Measurements from ENCODE around the gene DCAF8.
"Not testable (repeated sequence)": the region's sequence is repeated elsewhere in the genome, so short reads cannot be mapped to it uniquely, and the experiment has no call there.

DCAF8 gene

DNA sequence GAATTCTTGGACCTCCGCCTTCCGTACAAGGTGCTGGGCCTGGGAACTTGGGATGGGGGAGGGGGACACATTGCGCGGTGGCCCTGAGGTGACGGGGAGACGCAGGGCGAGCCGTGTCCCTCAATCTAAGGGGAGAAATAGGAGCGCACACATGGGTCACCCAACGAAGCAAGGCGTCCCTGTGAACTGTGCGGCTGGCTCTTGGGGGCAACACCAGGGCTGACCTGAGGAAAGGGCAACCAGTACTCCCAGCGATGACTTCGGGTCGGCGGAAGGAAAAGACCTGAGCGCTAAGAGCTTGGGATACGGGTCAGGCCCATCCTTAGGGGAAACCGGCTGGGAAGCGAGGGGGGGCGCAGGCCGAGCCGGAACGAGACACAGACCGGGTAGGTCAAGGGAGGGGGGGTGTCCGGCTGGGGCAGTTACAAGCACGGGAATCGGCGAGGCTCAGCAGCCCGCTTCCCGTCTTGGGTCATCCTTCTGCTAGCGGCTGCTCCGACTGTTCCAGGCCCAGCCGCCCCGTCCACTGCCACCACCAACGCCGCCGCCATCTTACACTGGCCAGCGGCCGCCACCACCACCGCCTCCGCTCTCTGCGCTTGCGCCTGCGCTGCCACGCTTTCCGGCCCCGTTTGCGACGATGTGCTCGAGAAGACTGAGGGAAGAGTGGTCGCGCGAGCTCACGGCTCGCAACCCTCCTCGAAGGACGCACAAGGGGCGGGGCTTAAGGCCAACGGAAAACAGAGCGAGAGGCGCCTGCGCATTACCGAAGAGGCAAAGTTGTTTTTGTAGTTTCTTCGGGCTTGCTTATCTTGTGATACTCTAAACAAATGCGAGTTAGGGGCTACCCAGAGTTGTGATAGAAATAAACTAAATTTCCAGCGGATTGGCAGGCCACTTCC is at the start of gene DCAF8:
Gene DCAF8 (minus strand): TSS at position 657 of the 902 bp plus-strand sequence. CDS start 18,541 bp downstream, outside the sequence.
- DNase-seq (ENCODE audit: low read depth in 2 of 2) = peak; percentile 92 to 94

DNA sequence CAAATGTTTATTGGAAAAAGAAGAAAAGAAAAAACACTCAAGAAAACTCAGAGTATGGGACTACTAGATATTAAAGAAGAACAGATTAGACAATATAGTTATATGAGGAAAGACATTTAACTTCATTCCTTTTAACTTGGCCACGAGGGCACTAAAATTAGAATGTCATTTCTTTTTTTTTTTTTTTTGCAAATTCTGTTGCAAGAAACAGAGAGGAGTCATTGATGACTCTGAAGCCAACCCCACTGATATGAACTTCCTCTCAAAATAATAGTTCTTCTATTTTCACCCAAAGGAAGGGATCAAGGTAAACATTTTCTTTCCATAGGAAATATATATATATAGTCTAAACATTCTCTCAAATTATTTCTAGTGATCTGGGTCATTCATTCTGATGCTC is 47.2 kb upstream of the DCAF8 start:
- no peak for DNase-seq (ENCODE audit: low read depth in 2 of 2)

DNA sequence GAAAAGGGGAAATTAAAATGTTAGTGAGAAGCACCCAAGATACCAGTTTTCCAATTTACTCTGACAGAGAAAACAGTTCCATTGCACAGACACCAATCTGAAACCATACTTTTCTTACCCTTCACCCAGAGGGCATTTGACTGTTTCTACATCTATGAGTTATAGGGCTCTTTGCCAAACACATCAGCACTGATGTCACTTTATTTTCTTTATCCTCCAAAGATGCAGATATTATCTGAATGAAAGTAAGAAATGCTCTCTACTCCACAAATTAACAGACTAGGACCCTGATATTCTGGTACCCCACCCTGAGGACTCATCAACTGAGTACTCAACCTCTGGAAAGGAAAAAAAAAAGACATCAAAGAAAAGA is 46.8 kb upstream of the DCAF8 start:
- no peak for DNase-seq (ENCODE audit: low read depth in 2 of 2)

DNA sequence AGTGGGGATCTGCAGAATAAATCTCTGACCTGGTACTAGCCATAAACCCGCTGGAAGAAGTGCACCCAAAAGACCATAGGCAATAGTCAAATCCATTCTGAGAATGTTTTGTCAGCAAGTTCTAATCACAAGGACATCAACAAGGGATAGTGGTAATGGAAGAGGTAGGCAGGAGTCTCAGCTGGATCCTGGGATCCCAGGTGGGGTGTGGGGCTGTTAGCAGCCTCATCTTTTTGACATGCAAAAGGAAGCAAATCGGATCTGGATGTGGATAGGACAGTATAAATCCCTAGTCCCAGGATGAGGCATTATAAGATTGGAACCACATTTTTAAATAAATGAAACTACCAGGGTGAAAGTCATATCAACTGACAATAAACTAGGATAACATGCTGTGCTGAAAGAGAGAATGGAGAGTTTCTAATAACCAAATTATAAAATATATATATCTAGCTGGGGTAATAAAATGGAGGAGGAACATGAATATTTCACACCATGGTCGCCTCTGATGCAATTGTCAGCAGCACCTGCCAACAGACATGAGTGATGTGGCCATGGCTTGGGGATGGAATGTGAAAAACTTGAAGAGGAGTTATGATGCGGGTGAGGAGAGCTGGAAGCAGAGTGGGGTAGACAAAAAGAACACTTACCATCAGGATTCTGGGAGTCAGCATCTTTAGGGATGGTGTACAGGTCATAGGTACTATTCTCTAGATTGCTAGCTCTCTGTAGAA is 46.3 kb upstream of the DCAF8 start:
- no peak for DNase-seq (ENCODE audit: low read depth in 2 of 2)

DNA sequence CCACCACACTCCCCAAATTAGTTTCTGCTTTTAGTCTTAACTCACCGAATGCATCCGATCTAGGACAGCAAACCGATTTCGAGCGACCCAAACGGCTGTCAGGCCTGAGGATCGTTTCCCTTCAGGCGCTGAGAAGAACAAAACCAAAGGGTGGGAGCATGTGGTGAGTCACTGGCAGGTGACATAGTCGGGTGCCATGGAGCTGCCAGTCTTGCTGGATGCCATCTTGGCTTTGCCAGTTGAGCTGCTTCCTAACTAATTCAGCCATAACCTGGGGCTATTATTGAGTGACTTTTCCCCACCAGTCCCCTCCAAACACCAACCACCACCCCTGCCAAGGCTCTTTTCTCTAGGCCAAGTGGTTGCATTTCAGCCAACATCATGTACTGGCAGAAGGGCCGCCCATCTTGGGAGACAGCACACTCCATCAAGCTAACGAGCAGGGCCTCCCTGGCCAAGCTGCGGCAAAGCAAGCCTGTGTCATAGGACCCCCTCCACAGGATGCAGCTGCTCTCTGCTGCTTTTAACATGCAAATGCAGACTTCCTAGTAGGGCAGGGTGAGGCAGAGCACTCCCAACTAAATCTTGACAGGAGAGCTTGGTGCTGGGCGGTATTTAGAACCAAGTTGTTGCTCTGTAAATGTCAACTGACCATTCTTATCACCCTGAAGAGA is 44.9 kb upstream of the DCAF8 start:
- no peak for DNase-seq (ENCODE audit: low read depth in 2 of 2)

DNA sequence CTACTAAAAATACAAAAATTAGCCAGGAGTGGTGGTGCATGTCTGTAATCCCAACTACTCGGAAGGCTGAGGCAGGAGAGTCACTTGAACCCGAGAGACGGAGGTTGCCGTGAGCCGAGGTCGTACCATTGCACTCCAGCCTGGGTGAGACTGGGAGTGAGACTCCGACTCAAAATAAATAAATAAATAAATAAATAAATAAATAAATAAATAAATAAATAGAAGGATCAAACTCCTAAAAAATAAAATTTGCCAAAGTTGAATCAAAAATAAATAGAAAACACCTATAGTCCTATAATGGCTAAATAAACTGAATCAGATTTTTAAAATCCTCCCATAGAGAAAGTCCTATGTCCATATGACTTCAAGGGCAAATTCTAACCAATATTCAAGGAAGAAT is 37.8 kb upstream of the DCAF8 start:
- DNase-seq (ENCODE audit: low read depth in 2 of 2) = no peak

DNA sequence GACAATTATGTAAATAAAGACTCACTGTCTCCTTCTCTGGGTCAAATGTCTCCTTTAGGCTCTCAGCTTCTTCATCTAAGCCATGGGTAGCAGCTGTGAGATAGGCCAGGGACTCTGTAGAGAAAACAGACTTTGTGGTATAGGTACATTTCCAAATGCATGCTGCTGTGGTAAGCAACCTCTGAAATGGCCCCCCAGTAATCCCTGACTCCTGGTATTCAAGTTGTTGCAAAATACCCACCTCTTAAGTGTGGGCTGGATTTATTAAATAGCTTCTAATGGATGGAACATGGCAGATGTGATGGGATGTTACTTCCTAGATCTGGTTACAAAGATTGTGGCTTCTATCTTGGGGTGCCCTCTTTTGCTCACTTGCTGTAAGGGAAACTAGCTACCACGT is 33.7 kb upstream of the DCAF8 start:
- DNase-seq (ENCODE audit: low read depth in 2 of 2) = no peak

DNA sequence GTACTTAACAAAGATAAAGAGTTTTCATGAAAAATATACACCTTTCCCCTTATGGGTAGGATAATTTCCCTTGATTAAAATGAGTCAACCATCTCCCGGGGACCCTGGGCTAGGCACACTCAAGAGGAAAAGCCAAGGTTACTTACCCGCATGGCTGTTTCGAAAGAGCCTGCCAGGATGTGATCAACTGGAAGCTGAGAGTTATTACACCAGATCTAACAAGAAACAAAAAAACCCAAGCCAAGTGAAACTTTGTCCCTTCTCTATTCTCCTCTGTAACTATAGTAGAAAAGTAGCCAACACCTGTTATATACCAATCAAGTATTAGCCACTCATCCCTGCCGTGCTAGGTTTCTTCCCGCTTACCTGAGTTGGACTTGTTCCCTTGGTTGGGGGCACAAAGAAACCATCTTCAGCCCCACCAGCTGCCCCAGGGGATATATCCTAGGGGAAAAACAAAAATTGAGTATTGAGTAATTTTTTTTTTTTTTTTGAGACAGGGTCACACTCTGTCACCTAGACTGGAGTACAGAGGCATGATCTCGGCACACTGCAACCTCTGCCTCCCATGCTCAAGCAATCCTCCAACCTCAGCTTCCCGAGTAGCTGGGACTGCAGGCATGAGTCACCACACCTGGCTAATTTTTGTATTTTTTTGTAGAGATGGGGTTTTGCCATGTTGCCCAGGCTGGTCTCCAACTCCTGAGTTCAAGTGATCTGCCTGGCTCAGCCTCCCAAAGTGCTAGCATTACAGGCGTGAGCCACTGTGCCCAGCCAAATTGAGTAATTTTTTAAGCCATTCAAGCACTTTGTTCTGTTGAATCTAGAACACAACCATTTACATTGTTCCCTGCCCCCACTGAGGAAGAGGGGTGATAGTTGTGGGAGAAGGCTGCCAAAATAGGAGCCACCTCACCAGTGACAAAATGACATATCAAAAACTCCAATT is 30.9 kb upstream of the DCAF8 start:
- DNase-seq (ENCODE audit: low read depth in 2 of 2) = no peak

DNA sequence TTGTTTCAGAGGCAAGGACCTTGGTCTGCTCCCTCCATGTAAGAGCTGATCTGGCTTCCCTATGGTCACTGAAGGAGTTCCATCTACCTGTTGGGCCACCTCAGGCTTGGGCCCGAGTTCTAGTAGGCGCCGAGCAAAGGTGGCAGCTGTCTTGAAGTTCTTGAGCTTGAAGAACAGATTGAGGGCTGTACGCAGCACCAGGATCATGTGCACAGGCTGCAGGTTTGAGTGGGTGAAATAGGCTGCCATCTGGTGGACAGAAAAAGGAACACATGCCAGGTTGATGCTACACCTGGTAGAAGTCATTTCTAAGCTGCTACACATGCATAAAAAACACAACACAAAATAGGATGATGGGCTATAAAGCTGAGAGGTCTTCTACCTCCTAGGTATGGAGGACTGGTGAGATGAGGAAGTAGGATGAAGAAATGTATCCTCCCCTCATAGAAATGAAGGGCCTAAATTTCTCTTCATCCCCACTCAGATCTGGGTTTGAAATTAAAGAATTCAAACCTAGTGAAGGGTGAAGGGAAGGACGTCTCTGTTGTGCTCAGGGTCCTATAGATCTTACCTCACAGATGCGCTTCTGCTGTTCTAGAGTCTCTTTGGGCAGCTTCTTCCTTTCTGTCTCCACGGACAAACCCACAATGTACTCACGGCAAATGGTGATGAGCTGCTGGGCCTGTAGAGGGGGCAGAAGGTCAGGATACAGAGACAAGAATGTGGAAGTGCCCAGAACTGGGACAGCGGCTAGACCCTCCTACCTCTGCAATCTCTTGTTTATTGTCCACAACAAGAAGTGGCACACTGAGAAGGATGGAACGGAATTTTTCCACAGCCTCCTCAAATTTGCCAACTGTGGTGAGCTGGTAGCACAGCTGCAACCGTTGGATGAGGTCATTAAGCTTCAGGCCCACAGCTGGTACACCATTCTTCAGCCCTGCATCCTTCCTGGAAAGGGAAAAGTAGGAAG is 29.2 kb upstream of the DCAF8 start:
- peak; percentile 35 to 39 for DNase-seq (ENCODE audit: low read depth in 2 of 2)

DNA sequence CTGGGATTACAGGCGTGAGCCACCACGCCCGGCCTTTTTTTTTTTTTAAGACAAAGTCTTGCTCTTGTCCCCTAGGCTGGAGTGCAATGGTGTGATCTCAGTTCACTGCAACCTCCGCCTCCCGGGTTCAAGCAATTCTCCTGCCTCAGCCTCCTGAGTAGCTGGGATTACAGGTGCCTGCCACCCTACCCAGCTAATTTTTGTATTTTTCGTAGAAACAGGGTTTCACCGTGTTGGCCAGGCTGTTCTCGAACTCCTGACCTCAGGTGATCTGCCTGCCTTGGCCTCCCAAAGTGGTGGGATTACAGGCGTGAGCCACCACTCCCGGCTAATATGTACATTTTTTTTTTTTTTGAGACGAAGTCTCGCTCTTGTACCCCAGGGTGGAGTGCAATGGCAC is 25.4 kb upstream of the DCAF8 start:
- DNase-seq (ENCODE audit: low read depth in 2 of 2) = not testable (repeated sequence)

DNA sequence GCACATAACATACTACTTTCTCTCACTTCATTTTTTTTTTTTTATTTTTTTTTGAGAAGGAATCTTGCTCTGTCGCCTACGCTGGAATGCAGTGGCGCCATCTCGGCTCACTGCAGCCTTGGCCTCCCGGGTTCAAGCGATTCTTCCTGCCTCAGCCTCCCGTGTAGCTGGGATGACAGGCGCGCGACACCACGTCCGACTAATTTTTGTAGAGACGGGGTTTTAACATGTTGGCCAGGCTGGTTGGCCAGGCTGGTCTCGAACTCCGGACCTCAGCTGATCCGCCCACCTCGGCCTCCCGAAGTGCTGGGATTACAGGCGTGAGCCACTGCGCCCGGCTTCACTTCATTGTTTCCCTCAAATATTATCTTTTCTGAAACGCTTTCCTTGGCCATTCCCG is 23.2 kb upstream of the DCAF8 start:
- no peak for DNase-seq (ENCODE audit: low read depth in 2 of 2)

DNA sequence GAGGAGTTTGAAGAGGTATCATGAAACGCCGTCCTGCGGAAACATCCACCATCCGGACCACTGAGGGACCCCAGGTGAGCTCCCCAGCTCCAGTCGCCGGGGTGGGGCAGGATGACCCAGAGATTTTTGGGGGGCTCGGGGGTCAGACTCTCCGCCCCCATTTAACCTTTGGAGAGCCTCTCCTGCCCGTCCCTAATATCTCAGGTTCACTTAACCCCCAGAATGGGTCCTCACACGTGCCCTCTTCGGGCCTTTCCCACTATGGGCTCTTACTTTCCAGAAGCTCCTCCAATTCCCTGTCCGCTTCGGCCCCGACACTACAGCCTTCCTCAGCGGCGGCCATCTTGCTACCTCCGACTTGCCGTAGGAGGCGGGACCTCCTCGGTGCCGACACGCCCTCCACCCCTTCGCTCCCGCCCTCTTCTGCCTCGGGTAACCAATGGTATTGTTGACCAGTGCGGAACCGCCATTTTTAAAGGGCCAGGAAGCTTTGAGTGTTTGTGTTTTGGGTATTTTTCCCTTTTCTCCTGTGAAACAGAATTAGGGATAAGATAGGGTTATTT is 22.5 kb upstream of the DCAF8 start, which contains the start of gene PEX19:
Gene PEX19 (minus strand): TSS at position 352 of the 563 bp plus-strand sequence. CDS start 9 bp downstream, at position 343.
- DNase-seq (ENCODE audit: low read depth in 2 of 2) = peak; percentile 85 to 88

DNA sequence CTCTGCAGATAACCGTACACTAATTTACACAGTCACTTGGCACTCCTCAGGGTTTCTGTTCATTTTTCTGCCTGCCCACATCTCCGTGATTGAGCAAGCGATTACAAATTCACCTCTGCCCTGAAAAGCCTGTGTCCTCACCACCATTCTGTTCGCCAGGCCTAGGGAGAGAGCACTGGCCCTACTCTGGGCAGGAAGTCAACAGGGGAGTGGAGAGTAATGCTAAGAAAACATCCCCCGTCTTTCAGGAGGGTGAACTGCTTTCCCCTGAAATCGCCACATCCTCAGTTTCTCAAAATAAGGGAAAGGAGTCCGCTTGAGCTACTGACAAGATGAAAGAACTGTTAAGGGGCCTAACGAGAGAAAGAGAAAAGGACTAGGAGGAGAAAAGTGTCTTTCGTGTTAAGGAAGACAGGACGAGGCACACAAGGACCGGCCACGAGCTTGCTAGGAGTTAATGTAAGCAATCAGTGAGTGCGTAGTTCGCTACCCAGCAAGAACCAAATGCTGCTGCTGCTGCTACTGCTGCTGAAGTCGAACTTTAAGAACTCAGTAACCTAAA is 22.0 kb upstream of the DCAF8 start:
- no peak for DNase-seq (ENCODE audit: low read depth in 2 of 2)

DNA sequence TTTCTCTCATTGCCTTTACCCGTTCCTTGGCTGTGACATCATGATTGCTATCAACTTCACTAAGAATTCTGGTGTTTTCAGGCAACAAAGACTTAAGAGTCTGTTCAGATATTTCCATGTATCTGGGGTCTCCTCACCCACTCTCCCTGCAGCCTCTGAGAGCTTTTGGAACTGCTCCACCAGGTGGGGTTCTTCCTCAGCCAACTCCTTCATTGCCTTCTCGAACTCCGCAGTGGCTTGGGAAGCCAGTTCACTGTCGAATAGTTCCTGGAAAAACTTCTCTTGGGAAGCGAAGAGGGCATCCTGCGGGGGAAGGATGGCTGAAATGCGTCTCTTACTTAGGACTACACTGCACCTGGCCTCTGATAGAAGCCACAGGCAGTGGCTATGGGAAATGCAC is 20.5 kb upstream of the DCAF8 start:
- DNase-seq (ENCODE audit: low read depth in 2 of 2) = no peak

DNA sequence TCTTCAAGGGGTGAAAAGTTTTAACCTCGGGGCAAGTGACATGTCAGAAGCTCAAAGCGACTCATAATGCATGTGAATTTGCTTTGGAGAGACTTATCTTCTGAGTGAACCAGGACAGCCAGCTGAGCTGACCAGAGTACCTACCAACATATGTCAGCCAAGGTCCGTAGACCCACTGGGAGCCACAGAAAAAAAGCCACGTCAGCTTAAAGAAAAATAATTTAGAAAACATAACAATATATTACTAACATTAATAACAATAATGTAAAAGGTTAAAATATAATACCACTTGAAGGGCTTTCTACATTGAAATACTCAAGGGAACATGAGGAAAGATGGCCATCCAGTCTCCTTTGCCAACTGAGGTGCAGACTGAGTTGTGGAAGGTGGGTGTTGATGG is 15.6 kb upstream of the DCAF8 start:
- DNase-seq (ENCODE audit: low read depth in 2 of 2) = no peak

DNA sequence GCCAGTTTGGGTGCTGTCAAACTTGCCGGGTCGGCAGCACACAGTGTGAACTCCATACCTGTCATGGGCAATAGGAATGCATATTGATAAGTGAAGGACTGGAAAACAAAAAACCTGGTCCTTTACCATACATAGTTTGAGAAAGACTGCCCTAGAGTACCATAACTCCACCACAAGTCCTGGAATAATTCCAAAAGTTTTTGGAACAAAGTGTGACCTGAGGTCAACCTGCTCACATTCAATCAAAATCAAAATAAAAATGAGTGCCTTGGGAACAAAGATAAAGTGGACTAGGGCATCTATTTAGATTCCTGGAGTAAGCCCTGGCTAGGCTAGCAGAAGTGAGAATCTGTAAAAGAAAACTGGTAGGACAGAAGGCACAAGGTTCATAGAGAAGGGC is 15.0 kb upstream of the DCAF8 start:
- DNase-seq (ENCODE audit: low read depth in 2 of 2) = no peak

DNA sequence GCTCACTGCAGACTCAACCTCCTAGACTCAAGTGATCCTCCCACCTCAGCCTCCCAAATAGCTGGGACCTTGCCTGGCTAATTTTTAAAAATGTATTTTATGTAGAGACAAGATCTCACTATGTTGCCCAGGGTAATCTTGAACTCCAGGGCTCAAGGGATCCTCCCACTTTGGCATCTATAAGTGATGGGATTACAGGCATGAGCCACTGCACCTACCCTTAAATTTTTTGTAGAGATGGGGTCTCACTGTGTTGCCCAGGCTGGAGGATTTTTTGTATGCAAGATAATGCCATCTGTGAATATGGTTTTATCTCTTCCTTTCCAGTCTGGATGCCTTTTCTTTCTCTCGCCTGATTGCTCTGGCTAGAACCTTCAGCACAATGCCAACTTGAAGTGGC is 8.7 kb upstream of the DCAF8 start:
- DNase-seq (ENCODE audit: low read depth in 2 of 2) = no peak

DNA sequence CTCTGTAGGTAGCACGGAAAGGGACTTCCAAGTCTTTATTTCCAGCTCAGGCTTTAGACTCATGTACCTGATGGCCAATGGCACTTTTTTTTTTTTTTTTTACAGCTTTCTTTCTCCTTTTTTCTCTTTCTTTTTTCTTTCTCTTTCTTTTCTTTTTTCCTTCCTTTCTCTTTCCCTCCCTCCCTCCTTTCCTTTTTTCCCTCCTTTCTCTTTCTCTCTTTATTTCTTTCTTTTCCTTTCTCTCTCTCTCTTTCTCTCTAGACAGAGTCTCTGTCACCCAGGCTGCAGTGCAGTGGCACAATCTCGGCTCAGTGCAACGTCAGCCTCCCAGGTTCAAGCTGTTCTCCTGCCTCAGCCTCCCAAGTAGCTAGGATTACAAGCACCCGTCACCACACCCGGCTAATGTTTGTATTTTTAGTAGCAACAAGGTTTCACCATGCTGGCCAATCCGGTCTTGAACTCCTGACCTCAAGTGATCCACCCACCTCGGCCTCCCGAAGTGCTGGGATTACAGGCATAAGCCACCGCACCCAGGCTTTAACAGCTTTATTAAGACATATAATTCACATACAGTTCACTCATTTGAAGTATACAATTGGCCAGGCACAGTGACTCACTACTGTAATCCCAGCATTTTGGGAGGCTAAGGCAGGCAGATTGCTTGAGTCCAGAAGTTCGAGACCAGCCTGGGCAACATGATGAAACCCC is 5.1 kb upstream of the DCAF8 start:
- no peak for DNase-seq (ENCODE audit: low read depth in 2 of 2)

DNA sequence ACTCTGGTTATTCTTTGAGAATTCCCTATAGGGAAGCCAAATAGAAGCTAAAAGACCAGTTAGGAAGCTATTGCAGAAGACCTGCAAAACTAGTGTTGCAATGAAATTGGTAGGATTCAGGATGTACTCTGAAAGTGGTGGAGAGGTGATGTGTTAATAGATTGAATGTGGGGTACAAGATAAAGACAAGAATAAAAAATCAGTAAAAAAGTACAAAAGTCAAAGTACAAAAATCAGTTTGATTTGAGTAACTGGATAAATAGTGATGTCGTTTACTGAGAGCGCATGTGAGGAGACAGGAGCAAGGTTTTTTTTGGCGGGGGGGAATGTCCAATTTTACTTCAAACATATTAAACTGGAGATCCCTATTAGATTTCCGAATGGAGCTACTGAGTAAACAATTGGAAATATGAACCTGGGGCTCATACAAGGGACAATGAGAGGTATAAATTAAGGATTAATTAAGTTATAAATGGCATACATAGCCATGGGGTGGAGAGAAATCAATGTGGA is 2.5 kb upstream of the DCAF8 start:
- no peak for DNase-seq (ENCODE audit: low read depth in 2 of 2)

Measured in activated CD8-positive, alpha-beta memory T cell treated with anti-CD3 and anti-CD28 coated beads for 4 hours (primary cell).